NCI-H2029 (cell line): ENCODE results near the gene HLA-B.
"Not testable (repeated sequence)": the region's sequence is repeated elsewhere in the genome, so short reads cannot be mapped to it uniquely, and the experiment has no call there.

ENCODE experiments used
- DNase-seq: peaks from one replicate; lab custom pipeline; 2025; lab: John Stamatoyannopoulos, UW

Gene HLA-B

GRCh38 chr6:31383149-31383548 lies 26.2 kb upstream of the HLA-B start:
- no peak for DNase-seq

- DNase-seq = no peak
Observed at GRCh38 chr6:31381666-31382065, 24.7 kb upstream of the HLA-B start.

DNA sequence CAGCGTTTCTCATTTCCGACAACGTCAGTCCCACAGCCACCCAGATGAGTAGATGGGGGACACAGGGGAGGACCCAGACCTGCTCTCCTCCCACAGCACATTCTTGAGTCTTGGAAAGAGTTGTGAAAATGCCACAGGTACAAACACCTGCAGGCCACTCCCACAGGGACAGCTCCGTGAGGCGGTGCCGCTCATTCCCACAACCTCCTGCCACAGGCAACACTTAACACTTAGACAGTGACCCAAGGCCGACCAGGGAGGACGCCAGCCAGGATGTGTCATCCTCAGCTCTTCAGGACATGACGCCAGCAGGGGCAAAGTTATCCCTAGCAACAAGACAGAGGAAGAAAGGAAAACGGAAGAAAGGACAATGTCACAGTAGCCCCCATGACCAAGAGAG lies 22.9 kb upstream of the HLA-B start:
- no peak for DNase-seq

DNA sequence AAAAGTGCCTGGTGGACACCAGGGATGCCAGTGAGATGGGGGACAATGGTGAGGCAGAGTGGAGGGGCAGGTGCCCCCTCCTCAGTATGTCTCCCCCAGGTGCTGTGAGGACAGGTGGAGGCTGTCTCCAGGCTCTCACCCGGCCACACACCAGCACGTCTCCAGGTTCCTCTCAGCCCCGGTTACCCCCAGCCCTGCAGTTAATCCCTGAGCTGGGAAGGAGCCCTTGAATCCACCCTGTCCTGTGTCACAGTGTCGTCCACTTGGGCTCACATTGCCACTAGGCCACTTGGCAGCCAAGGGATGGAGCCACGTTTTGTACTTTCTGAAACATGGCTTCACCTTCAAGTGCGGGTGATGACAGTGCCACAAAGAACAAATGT lies 21.7 kb upstream of the HLA-B start:
- DNase-seq = no peak

GRCh38 chr6:31378062-31378720 lies 21.2 kb upstream of the HLA-B start:
- DNase-seq = no peak

- DNase-seq = no peak
Observed at GRCh38 chr6:31377029-31377428, 20.1 kb upstream of the HLA-B start.

DNA sequence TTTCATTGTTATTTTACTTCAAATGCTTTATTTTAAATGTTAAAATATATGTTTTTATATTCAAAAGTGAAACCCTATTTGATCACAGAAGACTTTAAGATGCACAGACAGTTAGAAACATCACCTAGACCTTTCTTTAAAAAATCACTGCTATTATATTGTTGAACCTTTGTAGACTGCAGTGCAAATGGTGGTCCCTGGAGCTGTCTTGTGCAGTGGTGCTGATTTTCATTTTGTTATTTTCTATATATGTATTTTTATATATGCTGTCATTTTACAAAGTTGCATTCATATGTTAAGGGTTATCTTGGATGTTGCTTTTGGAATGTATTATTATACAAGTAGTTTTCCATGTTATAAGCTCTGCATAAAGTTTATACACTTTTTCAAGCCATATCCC lies 18.7 kb upstream of the HLA-B start:
- DNase-seq = no peak

GRCh38 chr6:31374118-31374517 lies 17.1 kb upstream of the HLA-B start:
- DNase-seq = not testable (repeated sequence)

- DNase-seq = no peak
Observed at GRCh38 chr6:31368461-31368860, 11.5 kb upstream of the HLA-B start.

- peak; percentile 84 for DNase-seq
Observed at GRCh38 chr6:31366693-31367470, 9.9 kb upstream of the HLA-B start.

DNA sequence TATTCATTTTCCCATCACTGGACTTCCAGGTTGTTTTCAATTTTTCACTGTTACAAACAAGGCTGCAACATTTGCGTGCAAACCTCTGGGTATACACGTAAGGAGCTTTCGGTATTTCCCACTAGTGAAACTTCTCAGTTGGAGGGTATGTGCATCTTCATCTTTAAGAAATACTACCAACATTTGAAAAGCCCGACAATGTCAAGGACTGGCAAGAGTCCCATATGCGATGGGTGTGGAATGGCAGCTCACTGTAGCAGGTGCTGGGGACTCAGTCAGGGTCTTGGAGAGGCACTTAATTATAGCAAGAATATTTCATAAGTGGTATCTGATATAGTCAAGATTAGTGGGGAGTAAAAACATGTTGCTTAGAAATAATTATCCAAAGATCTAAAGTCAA lies 8.9 kb upstream of the HLA-B start:
- no peak for DNase-seq

DNA sequence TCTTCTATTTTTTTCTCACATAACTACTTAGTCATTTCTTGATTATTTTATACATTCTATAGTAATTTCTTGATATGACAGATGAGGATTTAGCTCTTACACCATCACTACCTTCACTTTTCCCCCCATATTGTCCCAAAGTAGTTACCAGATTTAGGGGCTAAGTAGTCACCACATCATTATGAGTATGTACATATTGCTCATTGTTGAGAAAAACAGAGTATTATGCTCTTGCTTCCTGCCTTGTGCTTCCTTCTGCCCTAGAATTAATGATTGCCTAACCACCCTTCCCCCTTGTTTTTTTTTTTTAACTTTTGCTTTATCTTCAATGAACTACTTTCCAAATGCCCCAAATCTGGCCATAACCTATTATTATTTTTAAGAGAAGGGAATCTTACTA lies 6.8 kb upstream of the HLA-B start:
- DNase-seq = no peak

GRCh38 chr6:31362751-31363150 lies 5.8 kb upstream of the HLA-B start:
- no peak for DNase-seq

GRCh38 chr6:31359581-31359980 lies 2.6 kb upstream of the HLA-B start:
- DNase-seq = no peak

- DNase-seq = no peak
Observed at GRCh38 chr6:31358302-31358701, 1.3 kb upstream of the HLA-B start.

GRCh38 chr6:31357886-31358285 lies 907 bp upstream of the HLA-B start:
- no peak for DNase-seq

- no peak for DNase-seq
Observed at GRCh38 chr6:31356216-31356945, 598 bp downstream of the HLA-B start.

GRCh38 chr6:31355583-31355948 lies 1.4 kb downstream of the HLA-B start:
- DNase-seq = no peak

DNA sequence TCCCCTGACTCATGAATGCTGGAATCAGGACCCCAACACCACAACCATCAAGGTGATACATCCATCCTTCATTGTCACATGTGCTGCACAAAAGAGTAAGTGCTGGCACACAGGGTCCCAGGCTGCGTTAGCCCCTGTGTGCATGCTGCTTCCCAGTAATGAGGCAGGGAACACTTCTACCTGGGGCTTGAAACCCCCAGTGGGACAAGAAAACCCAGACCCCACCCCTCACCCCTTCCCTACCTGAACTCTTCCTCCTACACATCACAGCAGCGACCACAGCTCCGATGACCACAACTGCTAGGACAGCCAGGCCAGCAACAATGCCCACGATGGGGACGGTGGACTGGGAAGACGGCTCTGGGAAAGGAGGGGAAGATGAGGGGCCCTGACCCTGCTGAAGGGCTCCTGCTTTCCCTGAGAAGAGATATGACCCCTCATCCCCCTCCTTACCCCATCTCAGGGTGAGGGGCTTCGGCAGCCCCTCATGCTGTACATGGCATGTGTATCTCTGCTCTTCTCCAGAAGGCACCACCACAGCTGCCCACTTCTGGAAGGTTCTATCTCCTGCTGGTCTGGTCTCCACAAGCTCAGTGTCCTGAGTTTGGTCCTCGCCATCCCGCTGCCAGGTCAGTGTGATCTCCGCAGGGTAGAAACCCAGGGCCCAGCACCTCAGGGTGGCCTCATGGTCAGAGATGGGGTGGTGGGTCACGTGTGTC lies 2.0 kb downstream of the HLA-B start:
- no peak for DNase-seq

DNA sequence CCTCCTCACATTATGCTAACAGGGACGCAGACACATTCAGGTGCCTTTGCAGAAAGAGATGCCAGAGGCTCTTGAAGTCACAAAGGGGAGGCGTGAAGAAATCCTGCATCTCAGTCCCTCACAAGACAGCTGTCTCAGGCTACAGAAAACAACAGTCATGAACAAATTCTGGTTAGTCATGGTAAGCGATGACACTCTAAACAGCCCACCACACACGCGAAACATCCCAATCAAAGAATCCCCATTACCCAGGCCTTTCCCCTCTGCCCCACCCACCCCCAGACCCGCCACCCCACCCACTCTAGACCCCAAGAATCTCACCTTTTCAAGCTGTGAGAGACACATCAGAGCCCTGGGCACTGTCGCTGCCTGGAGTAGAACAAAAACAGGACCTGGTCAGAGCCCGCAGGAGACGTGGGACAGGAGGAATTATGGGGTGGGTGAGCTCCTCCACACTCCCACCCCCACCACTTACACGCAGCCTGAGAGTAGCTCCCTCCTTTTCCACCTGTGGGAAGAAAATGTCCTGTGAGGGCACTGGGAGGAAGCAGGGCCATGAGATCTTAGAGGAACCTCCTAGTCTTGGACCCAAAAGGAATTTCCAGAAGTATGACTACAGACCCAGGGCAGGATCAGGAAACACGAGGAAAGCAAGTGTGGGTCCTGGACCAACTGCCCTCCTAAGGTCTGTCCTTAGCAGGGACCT lies 2.7 kb downstream of the HLA-B start:
- no peak for DNase-seq

GRCh38 chr6:31353384-31353945 lies 3.5 kb downstream of the HLA-B start:
- no peak for DNase-seq
